Fibroblast of the aortic adventitia (primary cell): ENCODE results near the gene FZD1. TPM values are rescaled to one million over a fixed set of nuclear protein-coding genes. Genes with fewer than 3 reads are reported as not detected.

ENCODE experiments used
- DNase-seq: peaks from one replicate; pipeline ENCODE4 v3.0.0-alpha.2; 2010; ENCODE audit warnings: low read depth
- H3K4me3 ChIP-seq: 2 replicates; pipeline ENCODE4 v1.5.1; 2011; ENCODE audit warnings: low read depth, mild to moderate bottlenecking, control low read depth, low read length, moderate library complexity
- total RNA-seq: library from RNA; depleted of rRNA; stranded (reverse); fragments of >200 nt; gene quantifications from 2 replicates; pipeline ENCODE4 v1.2.3, GENCODE V29; 2012; ENCODE audit warnings: low replicate concordance
- TF ChIP-seq, protein P1 (sequence below): IDR thresholded peaks from 2 replicates; pipeline ENCODE4 v1.5.1; 2011; ENCODE audit warnings: mild to moderate bottlenecking, low read length, control low read depth, inconsistent platforms; ENCODE audit not compliant: insufficient read depth

The FZD1 gene
- total RNA-seq, 1 donor = 28.7 TPM

DNA sequence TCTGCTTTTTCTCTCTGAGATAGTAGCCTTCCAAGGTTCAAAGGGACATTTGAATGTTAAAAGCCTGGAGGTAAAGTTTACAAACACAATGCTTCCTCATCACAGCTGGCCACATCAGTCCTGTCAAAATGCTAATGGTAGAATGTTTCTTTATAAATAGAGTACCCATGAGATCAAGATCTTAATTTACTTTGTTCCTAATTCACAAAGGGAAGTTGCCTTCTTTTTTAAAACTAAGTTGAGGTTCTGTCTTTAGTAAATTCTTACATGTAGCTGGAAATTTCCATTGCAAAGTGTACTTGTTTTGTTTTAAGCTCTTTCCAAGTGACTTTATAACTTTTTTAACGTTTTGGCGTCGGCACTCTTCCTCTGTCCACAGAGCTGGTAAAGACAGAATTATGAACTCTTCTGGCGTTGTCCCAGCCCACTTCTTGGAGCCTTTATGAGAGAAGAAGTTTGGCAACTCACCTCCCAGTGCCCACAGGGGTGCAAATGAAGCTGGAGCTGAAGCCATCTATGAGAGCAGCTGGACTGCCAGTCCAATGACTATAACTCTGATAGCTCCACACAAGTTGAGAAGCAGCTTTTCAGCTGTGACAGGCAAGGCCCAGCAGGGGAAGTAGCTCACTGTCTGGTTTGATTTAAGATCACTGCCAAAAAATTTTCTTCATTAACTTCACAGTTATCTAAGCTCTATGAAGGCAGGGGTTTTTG, 23.3 kb downstream of the FZD1 start:
- no peak overlapping the region for H3K4me3 ChIP-seq
- peak; percentile 26 for DNase-seq
- TF ChIP-seq, protein P1, sequence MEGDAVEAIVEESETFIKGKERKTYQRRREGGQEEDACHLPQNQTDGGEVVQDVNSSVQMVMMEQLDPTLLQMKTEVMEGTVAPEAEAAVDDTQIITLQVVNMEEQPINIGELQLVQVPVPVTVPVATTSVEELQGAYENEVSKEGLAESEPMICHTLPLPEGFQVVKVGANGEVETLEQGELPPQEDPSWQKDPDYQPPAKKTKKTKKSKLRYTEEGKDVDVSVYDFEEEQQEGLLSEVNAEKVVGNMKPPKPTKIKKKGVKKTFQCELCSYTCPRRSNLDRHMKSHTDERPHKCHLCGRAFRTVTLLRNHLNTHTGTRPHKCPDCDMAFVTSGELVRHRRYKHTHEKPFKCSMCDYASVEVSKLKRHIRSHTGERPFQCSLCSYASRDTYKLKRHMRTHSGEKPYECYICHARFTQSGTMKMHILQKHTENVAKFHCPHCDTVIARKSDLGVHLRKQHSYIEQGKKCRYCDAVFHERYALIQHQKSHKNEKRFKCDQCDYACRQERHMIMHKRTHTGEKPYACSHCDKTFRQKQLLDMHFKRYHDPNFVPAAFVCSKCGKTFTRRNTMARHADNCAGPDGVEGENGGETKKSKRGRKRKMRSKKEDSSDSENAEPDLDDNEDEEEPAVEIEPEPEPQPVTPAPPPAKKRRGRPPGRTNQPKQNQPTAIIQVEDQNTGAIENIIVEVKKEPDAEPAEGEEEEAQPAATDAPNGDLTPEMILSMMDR = peak; percentile 27

GRCh38 chr7:91288208-91288824, 24.1 kb downstream of the FZD1 start:
- no peak overlapping the region for H3K4me3 ChIP-seq
- no peak for DNase-seq
- TF ChIP-seq, protein P1 = peak; percentile 27

- no peak for DNase-seq
- TF ChIP-seq, protein P1 = no peak
These were observed 25.5 kb downstream of the FZD1 start for GRCh38 chr7:91289633-91290254.

DNA sequence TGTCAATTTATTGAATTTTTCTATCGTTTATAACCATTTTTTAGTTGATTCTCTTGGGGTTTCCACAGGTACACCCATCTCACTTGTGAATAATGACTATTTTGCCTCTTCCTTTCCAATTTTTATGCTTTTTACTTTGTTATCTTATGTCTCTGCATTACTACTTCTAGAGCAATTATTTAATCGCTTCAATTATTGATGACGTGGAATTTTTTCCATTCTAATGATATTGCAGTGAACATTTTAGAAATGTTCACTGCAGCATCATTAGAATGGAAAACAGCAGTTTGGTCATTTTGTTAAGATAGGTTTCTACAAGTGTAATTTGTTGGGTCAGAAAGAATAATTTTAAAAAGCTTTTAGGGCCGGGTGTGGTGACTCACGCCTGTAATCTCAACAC, 27.1 kb downstream of the FZD1 start:
- TF ChIP-seq, protein P1 = no peak
- DNase-seq = no peak
- no peak overlapping the region for H3K4me3 ChIP-seq

More at GRCh38 chr7:91289633-91290254, 25.5 kb downstream of the FZD1 start:
- H3K4me3 ChIP-seq = no peak overlapping the region

GRCh38 chr7:91291902-91292301, 27.7 kb downstream of the FZD1 start:
- TF ChIP-seq, protein P1 = no peak
- H3K4me3 ChIP-seq = no peak overlapping the region
- DNase-seq = no peak

GRCh38 chr7:91292506-91292905, 28.3 kb downstream of the FZD1 start:
- DNase-seq = no peak
- H3K4me3 ChIP-seq = no peak overlapping the region
- TF ChIP-seq, protein P1 = no peak
